HepG2 (cell line): ENCODE data around the gene TRPV2. TPM values are rescaled to one million over a fixed set of nuclear protein-coding genes. Genes with fewer than 3 reads are reported as not detected.

ENCODE experiments used
- CENPBD1 ChIP-seq: sonication (generic); formaldehyde crosslinking; IDR thresholded peaks from 2 replicates; pipeline ENCODE4 v1.8.0; 2022; ENCODE audit warnings: missing genetic modification reagents, low read depth, mild to moderate bottlenecking, borderline replicate concordance
- HHEX ChIP-seq: IDR thresholded peaks from 2 replicates; pipeline ENCODE4 v1.6.1; 2016; ENCODE audit warnings: control low read depth
- HOXA5 ChIP-seq: sonication (generic); formaldehyde crosslinking; IDR thresholded peaks from 2 replicates; pipeline ENCODE4 v1.4.0; 2020; ENCODE audit warnings: missing genetic modification reagents
- ISX ChIP-seq: sonication (generic); formaldehyde crosslinking; conservative IDR thresholded peaks from 2 replicates; pipeline ENCODE4 v1.5.0; 2020; ENCODE audit warnings: missing genetic modification reagents
- NFKBIZ ChIP-seq: IDR thresholded peaks from 2 replicates; pipeline ENCODE4 v1.6.1; 2018; ENCODE audit warnings: missing genetic modification reagents, missing compliant biosample characterization
- NONO ChIP-seq, 2 experiments: fragments of 450-650 bp in 1 of 2; sonication (generic) in 1 of 2; formaldehyde crosslinking in 1 of 2; IDR thresholded peaks in 1 of 2; conservative IDR thresholded peaks in 1 of 2; 2 replicates each; pipeline versions ENCODE4 v1.6.1 to v1.8.0; 2017 to 2022; ENCODE audit warnings: mild to moderate bottlenecking in 1 of 2, missing genetic modification reagents in 1 of 2, moderate library complexity in 1 of 2
- PAWR ChIP-seq: sonication (generic); formaldehyde crosslinking; IDR thresholded peaks from 2 replicates; pipeline ENCODE4 v1.4.0; 2020; ENCODE audit warnings: missing genetic modification reagents, mild to moderate bottlenecking, borderline replicate concordance
- SIN3B ChIP-seq: fragments of 150-350 bp; IDR thresholded peaks from 2 replicates; pipeline ENCODE4 v1.6.1; 2014; ENCODE audit warnings: low read length
- SNAI1 ChIP-seq: sonication (generic); formaldehyde crosslinking; IDR thresholded peaks from 2 replicates; pipeline ENCODE4 v1.5.0; 2020; ENCODE audit warnings: mild to moderate bottlenecking, missing genetic modification reagents, borderline replicate concordance
- SNRNP70 ChIP-seq: fragments of 200-400 bp; formaldehyde crosslinking; IDR thresholded peaks from 2 replicates; pipeline ENCODE4 v1.6.1; 2017; ENCODE audit warnings: mild to moderate bottlenecking, low read depth, low read length, moderate library complexity
- TP53 ChIP-seq: sonication (generic); formaldehyde crosslinking; conservative IDR thresholded peaks from 2 replicates; pipeline ENCODE4 v1.4.0; 2020; ENCODE audit warnings: missing genetic modification reagents
- WIZ ChIP-seq: sonication (generic); formaldehyde crosslinking; IDR thresholded peaks from 2 replicates; pipeline ENCODE4 v1.5.1; 2020; ENCODE audit warnings: mild to moderate bottlenecking, missing genetic modification reagents
- YEATS2 ChIP-seq: sonication (generic); formaldehyde crosslinking; IDR thresholded peaks from 2 replicates; pipeline ENCODE4 v1.4.0; 2020; ENCODE audit warnings: missing genetic modification reagents, borderline replicate concordance
- ZBTB10 ChIP-seq: sonication (generic); formaldehyde crosslinking; IDR thresholded peaks from 2 replicates; pipeline ENCODE4 v1.4.0; 2020; ENCODE audit warnings: missing genetic modification reagents, borderline replicate concordance
- ZBTB38 ChIP-seq: sonication (generic); formaldehyde crosslinking; IDR thresholded peaks from 2 replicates; pipeline ENCODE4 v1.5.1; 2020; ENCODE audit warnings: mild to moderate bottlenecking, missing genetic modification reagents
- ZFP36L2 ChIP-seq: sonication (generic); formaldehyde crosslinking; IDR thresholded peaks from 2 replicates; pipeline ENCODE4 v1.4.0; 2020; ENCODE audit warnings: missing genetic modification reagents
- ZNF292 ChIP-seq: sonication (generic); formaldehyde crosslinking; IDR thresholded peaks from 2 replicates; pipeline ENCODE4 v1.8.1; 2022; ENCODE audit warnings: mild to moderate bottlenecking, low read depth, missing genetic modification reagents, borderline replicate concordance
- ZNF780A ChIP-seq: sonication (generic); formaldehyde crosslinking; IDR thresholded peaks from 2 replicates; pipeline ENCODE4 v1.8.0; 2022; ENCODE audit warnings: mild to moderate bottlenecking, missing genetic modification reagents, moderate library complexity
- polyA plus RNA-seq, 8 experiments: library from polyadenylated mRNA; depleted of rRNA in 3 of 8; stranded (reverse) in 7 of 8; unstranded in 1 of 8; fragments of >200 nt; fragmentation: Illumina TruSeq in 4 of 8; extraction: Trizol in 4 of 8; gene quantifications; 2 replicates each; pipeline versions ENCODE4 v1.2.1 to v1.2.3, GENCODE V29; 2011 to 2016; ENCODE audit warnings: low read depth in 4 of 8, missing spikeins in 1 of 8, mixed read lengths in 1 of 8; ENCODE audit not compliant: insufficient read depth in 1 of 8
- total RNA-seq, 5 experiments: library from RNA; depleted of rRNA; stranded (reverse); fragments of >200 nt; fragmentation: Illumina TruSeq; extraction: Trizol; gene quantifications; 2 replicates each; pipeline ENCODE4 v1.2.3, GENCODE V29; 2016; ENCODE audit warnings: low read depth in 1 of 5
- TF ChIP-seq, protein P1 (sequence below): IDR thresholded peaks from 2 replicates; pipeline ENCODE4 v1.6.1; 2016; ENCODE audit warnings: mild to moderate bottlenecking, missing biosample characterization, missing genetic modification reagents
- TF ChIP-seq, protein P2 (sequence below): sonication (generic); formaldehyde crosslinking; IDR thresholded peaks from 2 replicates; pipeline ENCODE4 v1.5.1; 2020; ENCODE audit warnings: mild to moderate bottlenecking, missing genetic modification reagents
- TF ChIP-seq, protein P3 (sequence below): sonication (generic); formaldehyde crosslinking; IDR thresholded peaks from 2 replicates; pipeline ENCODE4 v1.5.0; 2020; ENCODE audit warnings: mild to moderate bottlenecking, missing genetic modification reagents

TRPV2 gene
- total and polyA plus RNA-seq, 2 of the 13 experiments (the other 11 are each of a cell fraction or from before 2014, with no cell fraction given), result 13.6 to 21.3 TPM

GRCh38 chr17:16428098-16428882, 12.9 kb downstream of the TRPV2 start (continued):
- TF ChIP-seq ZNF292 (CRISPR knock-in tag) (0 out of 2 replicates have a peak, but pooled peaks have one; percentile 25), ZFP36L2 (CRISPR knock-in tag) (no peak), SNAI1 (CRISPR knock-in tag) (no peak), HHEX (no peak), SIN3B (no peak), YEATS2 (CRISPR knock-in tag) (peak; percentile 49; the same call in 1 of the 2 replicates), HOXA5 (CRISPR knock-in tag) (no peak), ZBTB10 (0 out of 2 replicates have a peak, but pooled peaks have one; percentile 19), WIZ (CRISPR knock-in tag) (no peak), CENPBD1 (CRISPR knock-in tag) (no peak), SNRNP70 (no peak), NONO (IDR thresholded peaks at IDR 0.05) (no peak), NONO (CRISPR knock-in tag; conservative IDR thresholded peaks at IDR 0.05) (no peak), ISX (CRISPR knock-in tag) (no peak), PAWR (CRISPR knock-in tag) (no peak), NFKBIZ (CRISPR knock-in tag) (no peak), ZNF780A (no peak), ZBTB38 (CRISPR knock-in tag) (peak; percentile 91), TP53 (CRISPR knock-in tag) (no peak)
- TF ChIP-seq, protein P1, sequence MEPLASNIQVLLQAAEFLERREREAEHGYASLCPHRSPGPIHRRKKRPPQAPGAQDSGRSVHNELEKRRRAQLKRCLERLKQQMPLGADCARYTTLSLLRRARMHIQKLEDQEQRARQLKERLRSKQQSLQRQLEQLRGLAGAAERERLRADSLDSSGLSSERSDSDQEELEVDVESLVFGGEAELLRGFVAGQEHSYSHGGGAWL (CRISPR knock-in tag), result peak; percentile 60; the same call in 1 of the 2 replicates
- TF ChIP-seq, protein P2, sequence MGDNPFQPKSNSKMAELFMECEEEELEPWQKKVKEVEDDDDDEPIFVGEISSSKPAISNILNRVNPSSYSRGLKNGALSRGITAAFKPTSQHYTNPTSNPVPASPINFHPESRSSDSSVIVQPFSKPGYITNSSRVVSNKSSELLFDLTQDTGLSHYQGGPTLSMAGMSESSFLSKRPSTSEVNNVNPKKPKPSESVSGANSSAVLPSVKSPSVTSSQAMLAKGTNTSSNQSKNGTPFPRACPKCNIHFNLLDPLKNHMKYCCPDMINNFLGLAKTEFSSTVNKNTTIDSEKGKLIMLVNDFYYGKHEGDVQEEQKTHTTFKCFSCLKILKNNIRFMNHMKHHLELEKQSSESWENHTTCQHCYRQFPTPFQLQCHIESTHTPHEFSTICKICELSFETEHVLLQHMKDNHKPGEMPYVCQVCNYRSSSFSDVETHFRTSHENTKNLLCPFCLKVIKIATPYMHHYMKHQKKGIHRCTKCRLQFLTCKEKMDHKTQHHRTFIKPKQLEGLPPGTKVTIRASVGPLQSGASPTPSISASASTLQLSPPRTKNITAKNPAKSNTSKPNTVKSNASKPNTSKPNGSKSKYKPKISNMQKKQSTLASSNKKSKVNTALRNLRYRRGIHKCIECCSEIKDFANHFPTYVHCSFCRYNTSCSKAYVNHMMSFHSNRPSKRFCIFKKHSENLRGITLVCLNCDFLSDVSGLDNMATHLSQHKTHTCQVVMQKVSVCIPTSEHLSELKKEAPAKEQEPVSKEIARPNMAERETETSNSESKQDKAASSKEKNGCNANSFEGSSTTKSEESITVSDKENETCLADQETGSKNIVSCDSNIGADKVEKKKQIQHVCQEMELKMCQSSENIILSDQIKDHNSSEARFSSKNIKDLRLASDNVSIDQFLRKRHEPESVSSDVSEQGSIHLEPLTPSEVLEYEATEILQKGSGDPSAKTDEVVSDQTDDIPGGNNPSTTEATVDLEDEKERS (CRISPR knock-in tag), result peak; percentile 68
- TF ChIP-seq, protein P3, sequence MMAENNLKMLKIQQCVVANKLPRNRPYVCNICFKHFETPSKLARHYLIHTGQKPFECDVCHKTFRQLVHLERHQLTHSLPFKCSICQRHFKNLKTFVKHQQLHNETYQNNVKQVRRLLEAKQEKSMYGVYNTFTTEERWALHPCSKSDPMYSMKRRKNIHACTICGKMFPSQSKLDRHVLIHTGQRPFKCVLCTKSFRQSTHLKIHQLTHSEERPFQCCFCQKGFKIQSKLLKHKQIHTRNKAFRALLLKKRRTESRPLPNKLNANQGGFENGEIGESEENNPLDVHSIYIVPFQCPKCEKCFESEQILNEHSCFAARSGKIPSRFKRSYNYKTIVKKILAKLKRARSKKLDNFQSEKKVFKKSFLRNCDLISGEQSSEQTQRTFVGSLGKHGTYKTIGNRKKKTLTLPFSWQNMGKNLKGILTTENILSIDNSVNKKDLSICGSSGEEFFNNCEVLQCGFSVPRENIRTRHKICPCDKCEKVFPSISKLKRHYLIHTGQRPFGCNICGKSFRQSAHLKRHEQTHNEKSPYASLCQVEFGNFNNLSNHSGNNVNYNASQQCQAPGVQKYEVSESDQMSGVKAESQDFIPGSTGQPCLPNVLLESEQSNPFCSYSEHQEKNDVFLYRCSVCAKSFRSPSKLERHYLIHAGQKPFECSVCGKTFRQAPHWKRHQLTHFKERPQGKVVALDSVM, result no peak
